ENCODE measurements around the gene LRRC8D. TPM values are rescaled to one million over a fixed set of nuclear protein-coding genes. Genes with fewer than 3 reads are reported as not detected.
A peak's percentile ranks its signal among the peaks of the same experiment; 100 is the strongest.

The LRRC8D gene
- total RNA-seq, 1 experiment from 2014 or later = 37.2 TPM

DNA sequence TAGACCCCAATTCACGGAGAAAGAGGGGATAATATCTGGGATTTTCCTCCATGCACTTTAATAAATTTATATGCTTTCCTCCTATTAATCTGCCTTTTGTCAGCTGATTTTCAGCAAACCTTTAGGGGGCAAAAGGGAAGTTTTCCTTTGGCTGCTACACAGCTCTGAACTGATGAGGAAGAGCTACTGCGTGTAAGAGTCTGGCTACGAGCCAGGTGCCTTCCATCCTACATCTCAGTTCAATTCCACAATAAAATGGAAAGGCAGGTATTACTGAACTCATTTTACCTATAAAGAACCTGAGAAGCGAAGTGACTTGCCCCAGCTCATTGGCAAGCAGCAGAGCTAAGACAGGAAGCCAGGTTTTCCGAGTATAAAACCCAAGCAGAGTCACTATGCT is 145.8 kb downstream of the LRRC8D start:
- Mint-ChIP-seq H3K36me3 (ENCODE audit: insufficient read depth in 1 of 3, low read depth in 3 of 3) (peaks cover 0 to 2% (median 0%) of the 10 kb centered on the region in 3 experiments; a peak in 1 of 7 replicates), H3K4me1 (peaks cover 2% of the 10 kb centered on the region in 2 experiments; a peak in 2 of 4 replicates), H3K9me3 (no peaks in the 10 kb centered on the region; a peak in 1 of 5 replicates), H3K27ac (no peak overlapping the region; a peak in 1 of 7 replicates), H3K27me3 (ENCODE audit: low read depth) (no peaks in the 10 kb centered on the region; the same call in 1 of the 2 replicates), H3K4me3 (no peak overlapping the region)
- no peaks in the 10 kb centered on the region for H4K20me1 ChIP-seq (ENCODE audit: control insufficient read depth, insufficient read depth, insufficient read length)
- H3K79me1 ChIP-seq (ENCODE audit: insufficient read depth, low read depth, low read length, poor library complexity, severe bottlenecking) = no peaks in the 10 kb centered on the region
- no peak overlapping the region for H3K4ac ChIP-seq (ENCODE audit: low read depth, low read length)
- H3K18ac ChIP-seq (ENCODE audit: insufficient read length, low read depth, low read length) = peak overlapping the region; percentile 46
- no peak overlapping the region for H2BK12ac ChIP-seq (ENCODE audit: insufficient read length, low read depth, low read length)
- H3K27me3 ChIP-seq (ENCODE audit: insufficient read depth, low read length) = no peaks in the 10 kb centered on the region
- no peak overlapping the region for H2BK120ac ChIP-seq (ENCODE audit: low read depth, low read length, poor library complexity, severe bottlenecking)
- H3K9ac ChIP-seq (ENCODE audit: extremely low read depth, insufficient read length, low read length) = no peak overlapping the region
- no peaks in the 10 kb centered on the region for H3K9me3 ChIP-seq (ENCODE audit: control insufficient read depth, low read depth, low read length)
- DNase-seq = no peak
- H2BK15ac ChIP-seq (ENCODE audit: low read depth, low read length) = no peak overlapping the region
- WGBS (ENCODE audit: extremely low coverage, insufficient read length, low lambda C conversion rate) = no CpG with 5 or more reads among the region's 5 CpGs
- H3T11ph ChIP-seq (ENCODE audit: low read length) = no peak overlapping the region
- TF ChIP-seq, protein P1, sequence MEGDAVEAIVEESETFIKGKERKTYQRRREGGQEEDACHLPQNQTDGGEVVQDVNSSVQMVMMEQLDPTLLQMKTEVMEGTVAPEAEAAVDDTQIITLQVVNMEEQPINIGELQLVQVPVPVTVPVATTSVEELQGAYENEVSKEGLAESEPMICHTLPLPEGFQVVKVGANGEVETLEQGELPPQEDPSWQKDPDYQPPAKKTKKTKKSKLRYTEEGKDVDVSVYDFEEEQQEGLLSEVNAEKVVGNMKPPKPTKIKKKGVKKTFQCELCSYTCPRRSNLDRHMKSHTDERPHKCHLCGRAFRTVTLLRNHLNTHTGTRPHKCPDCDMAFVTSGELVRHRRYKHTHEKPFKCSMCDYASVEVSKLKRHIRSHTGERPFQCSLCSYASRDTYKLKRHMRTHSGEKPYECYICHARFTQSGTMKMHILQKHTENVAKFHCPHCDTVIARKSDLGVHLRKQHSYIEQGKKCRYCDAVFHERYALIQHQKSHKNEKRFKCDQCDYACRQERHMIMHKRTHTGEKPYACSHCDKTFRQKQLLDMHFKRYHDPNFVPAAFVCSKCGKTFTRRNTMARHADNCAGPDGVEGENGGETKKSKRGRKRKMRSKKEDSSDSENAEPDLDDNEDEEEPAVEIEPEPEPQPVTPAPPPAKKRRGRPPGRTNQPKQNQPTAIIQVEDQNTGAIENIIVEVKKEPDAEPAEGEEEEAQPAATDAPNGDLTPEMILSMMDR (conservative IDR thresholded peaks at IDR 0.05) = no peak
- H3K79me2 ChIP-seq (ENCODE audit: insufficient read depth, low read length) = no peaks in the 10 kb centered on the region
- H2AFZ ChIP-seq (ENCODE audit: low read length) = no peak overlapping the region
- no peak overlapping the region for H3K27ac ChIP-seq (ENCODE audit: insufficient read length, low read depth, low read length)
- H4K8ac ChIP-seq (replicated peaks; ENCODE audit: insufficient read length, low read depth, low read length) = no peak overlapping the region
- no peak overlapping the region for H4K91ac ChIP-seq (ENCODE audit: insufficient read length, low read depth, low read length)
- no peak overlapping the region for H4K5ac ChIP-seq (ENCODE audit: insufficient read length, low read depth, low read length)
- H3K23me2 ChIP-seq (ENCODE audit: insufficient read length, low read depth, low read length, poor library complexity, severe bottlenecking) = no peaks in the 10 kb centered on the region
- H3K56ac ChIP-seq (ENCODE audit: insufficient read length, low read depth, low read length) = no peak overlapping the region
- no peak overlapping the region for H3K23ac ChIP-seq (ENCODE audit: insufficient read length, low read depth, low read length)
- H2AK5ac ChIP-seq (ENCODE audit: insufficient read length, low read length) = no peak overlapping the region
- H3K4me1 ChIP-seq (ENCODE audit: insufficient read depth, low read length) = no peaks in the 10 kb centered on the region
- no peak overlapping the region for H3K14ac ChIP-seq (ENCODE audit: insufficient read depth, low read length)
- no peak overlapping the region for H2BK20ac ChIP-seq (ENCODE audit: low read depth, low read length, poor library complexity, severe bottlenecking)
- H3K4me2 ChIP-seq (ENCODE audit: insufficient read depth, insufficient read length, low read length) = no peak overlapping the region
- no peak overlapping the region for H2BK5ac ChIP-seq (ENCODE audit: insufficient read length, low read length)

Measured in H9 (cell line).